ENCODE data around the gene DNM3.

GRCh38 chr1:172460177-172460576, 618.9 kb downstream of the DNM3 start:
- TF ChIP-seq EZH2phosphoT487 (conservative IDR thresholded peaks at IDR 0.05; ENCODE audit: low read length) = no peak
- TF ChIP-seq, protein P1, sequence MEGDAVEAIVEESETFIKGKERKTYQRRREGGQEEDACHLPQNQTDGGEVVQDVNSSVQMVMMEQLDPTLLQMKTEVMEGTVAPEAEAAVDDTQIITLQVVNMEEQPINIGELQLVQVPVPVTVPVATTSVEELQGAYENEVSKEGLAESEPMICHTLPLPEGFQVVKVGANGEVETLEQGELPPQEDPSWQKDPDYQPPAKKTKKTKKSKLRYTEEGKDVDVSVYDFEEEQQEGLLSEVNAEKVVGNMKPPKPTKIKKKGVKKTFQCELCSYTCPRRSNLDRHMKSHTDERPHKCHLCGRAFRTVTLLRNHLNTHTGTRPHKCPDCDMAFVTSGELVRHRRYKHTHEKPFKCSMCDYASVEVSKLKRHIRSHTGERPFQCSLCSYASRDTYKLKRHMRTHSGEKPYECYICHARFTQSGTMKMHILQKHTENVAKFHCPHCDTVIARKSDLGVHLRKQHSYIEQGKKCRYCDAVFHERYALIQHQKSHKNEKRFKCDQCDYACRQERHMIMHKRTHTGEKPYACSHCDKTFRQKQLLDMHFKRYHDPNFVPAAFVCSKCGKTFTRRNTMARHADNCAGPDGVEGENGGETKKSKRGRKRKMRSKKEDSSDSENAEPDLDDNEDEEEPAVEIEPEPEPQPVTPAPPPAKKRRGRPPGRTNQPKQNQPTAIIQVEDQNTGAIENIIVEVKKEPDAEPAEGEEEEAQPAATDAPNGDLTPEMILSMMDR (IDR thresholded peaks at IDR 0.05; ENCODE audit: insufficient read depth, low read length, poor library complexity, severe bottlenecking) = no peak
